HG03439 (cell line): ENCODE results near the gene NECTIN3.

Experiments
- ATAC-seq: cut with Tn5 transposase; IDR thresholded peaks from one replicate; pipeline ENCODE4 v1.9.1; 2021; ENCODE audit warnings: mild to moderate bottlenecking, moderate library complexity; ENCODE audit not compliant: unreplicated experiment

Gene NECTIN3

GRCh38 chr3:111197485-111197884, 125.9 kb downstream of the NECTIN3 start:
- ATAC-seq = no peak

GRCh38 chr3:111200027-111200426, 128.4 kb downstream of the NECTIN3 start:
- no peak for ATAC-seq

- ATAC-seq = no peak
Measured at GRCh38 chr3:111210003-111210711, 138.5 kb downstream of the NECTIN3 start.

GRCh38 chr3:111210866-111211564, 139.4 kb downstream of the NECTIN3 start:
- no peak for ATAC-seq

GRCh38 chr3:111212511-111212910, 140.9 kb downstream of the NECTIN3 start:
- ATAC-seq = no peak

GRCh38 chr3:111215481-111215880, 143.9 kb downstream of the NECTIN3 start:
- no peak for ATAC-seq

- ATAC-seq = no peak
Measured at GRCh38 chr3:111218615-111219014, 147.0 kb downstream of the NECTIN3 start.

GRCh38 chr3:111227216-111227615, 155.6 kb downstream of the NECTIN3 start:
- no peak for ATAC-seq

GRCh38 chr3:111229301-111229700, 157.7 kb downstream of the NECTIN3 start:
- ATAC-seq = no peak

GRCh38 chr3:111236836-111237713, 165.5 kb downstream of the NECTIN3 start:
- ATAC-seq = no peak

- no peak for ATAC-seq
Measured at GRCh38 chr3:111237946-111238345, 166.3 kb downstream of the NECTIN3 start.

GRCh38 chr3:111238885-111239284, 167.3 kb downstream of the NECTIN3 start:
- ATAC-seq = no peak

GRCh38 chr3:111241960-111242359, 170.3 kb downstream of the NECTIN3 start:
- ATAC-seq = no peak
